HG02610 (cell line): Measurements from ENCODE around the gene DMD.

Experiments used
- ATAC-seq: cut with Tn5 transposase; IDR thresholded peaks from one replicate; pipeline ENCODE4 v1.9.1; 2021; ENCODE audit warnings: mild to moderate bottlenecking, moderate library complexity; ENCODE audit not compliant: unreplicated experiment

DMD gene

GRCh38 chrX:33045245-33045644, 166.1 kb downstream of the DMD start:
- no peak for ATAC-seq

- ATAC-seq, result no peak
Measured at GRCh38 chrX:33041141-33041540, 170.2 kb downstream of the DMD start.

GRCh38 chrX:33032700-33033099, 178.6 kb downstream of the DMD start:
- ATAC-seq, result no peak

DNA sequence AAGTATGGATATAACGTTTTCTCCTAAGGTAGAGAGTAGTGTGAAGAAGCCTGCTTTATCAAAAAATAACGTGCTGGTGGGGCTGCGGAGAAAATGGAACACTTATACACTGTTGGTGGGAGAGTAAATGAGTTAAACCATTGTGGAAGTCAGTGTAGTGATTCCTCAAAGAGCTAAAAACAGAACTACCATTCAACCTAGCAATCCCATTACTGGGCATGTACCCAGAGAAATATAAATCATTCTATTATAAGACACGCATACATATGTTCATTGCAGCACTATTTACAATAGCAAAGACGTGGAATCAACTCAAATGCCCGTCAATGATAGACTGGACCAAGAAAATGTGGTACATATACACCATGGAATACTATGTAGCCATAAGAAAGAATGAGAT, 196.4 kb downstream of the DMD start:
- ATAC-seq, result no peak

GRCh38 chrX:33014086-33014485, 197.3 kb downstream of the DMD start:
- ATAC-seq, result no peak

DNA sequence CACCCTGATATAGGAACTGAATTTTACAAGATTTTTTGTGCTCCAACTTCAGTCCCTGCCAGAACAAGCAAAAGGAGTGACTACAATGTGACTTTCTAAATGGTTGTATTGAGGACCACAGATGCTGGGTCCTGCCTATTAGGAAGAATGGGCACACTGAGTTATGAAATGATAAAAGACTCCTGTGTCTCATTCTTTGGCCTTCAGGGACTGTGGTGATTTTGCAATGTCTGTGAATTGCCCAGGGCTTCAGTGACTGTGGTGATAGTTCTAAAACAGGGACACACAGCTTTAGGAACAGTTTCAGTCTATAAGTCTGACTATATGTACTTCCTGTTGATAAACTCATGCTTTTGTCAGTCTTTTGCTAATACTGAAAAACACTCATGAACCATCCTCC, 210.2 kb downstream of the DMD start:
- ATAC-seq, result no peak

DNA sequence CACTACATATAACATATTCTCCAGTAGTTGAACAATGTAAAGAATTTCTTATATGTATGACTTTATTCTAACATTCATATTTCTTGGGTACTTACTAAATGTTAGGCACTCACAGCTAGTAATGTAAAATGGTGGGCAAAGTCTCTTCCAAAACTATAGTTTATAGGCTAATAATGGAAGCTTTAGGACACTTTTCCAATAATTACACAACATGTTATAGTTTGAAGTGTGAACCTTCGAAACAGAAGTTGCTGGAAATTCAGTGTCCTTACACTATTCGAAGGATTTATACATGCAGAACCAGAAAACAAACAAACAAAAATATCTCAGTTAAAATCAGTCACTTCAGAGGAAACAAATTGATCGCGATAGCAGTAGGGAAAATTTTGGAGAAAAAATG, 212.6 kb downstream of the DMD start:
- no peak for ATAC-seq

- no peak for ATAC-seq
Measured at GRCh38 chrX:32995427-32995826, 215.9 kb downstream of the DMD start.

- no peak for ATAC-seq
Measured at GRCh38 chrX:32987142-32987541, 224.2 kb downstream of the DMD start.

GRCh38 chrX:32985544-32985943, 225.8 kb downstream of the DMD start:
- ATAC-seq, result no peak

GRCh38 chrX:32966821-32967355, 244.5 kb downstream of the DMD start:
- ATAC-seq, result no peak

- no peak for ATAC-seq
Measured at GRCh38 chrX:32954125-32954524, 257.2 kb downstream of the DMD start.

DNA sequence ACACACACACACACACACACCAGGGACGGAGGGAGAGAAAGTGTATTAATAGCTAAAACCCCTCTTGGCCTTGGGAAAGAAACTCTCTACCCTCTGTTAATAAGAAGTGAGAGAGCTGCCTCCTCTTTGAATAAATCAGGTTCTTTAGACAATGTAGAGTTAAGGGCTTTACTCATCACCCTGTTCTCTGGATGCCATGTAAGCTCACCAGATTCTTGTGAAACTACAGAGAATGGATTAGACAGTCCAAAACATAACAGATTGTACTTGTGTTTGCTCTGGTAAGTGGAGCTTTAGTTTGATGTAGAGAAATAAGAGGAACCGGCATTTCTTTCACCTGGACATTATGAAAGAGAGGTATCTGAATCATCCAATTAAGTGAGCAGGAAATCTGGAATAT, 263.2 kb downstream of the DMD start:
- ATAC-seq, result no peak

DNA sequence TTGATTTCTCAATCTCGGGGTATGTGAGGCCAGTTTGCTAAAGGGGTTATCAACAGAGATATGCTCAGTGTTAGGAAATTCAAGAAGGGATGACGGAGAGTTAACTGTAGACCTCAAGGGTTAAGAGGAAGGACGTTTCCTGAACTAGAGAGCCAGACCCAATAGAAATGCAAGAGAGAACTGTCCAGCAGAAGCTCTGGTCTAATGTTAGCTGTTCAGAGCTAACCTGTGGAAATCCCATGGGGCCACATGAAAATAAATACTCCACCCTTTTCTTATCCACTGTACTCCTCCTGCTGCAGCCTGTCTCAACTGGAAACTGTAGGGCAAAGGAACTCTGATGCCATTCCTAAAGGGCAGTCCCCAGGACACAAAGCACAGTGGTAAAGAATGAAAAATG, 274.3 kb downstream of the DMD start:
- no peak for ATAC-seq

GRCh38 chrX:32933548-32933947, 277.8 kb downstream of the DMD start:
- ATAC-seq, result no peak

GRCh38 chrX:32929040-32929439, 282.3 kb downstream of the DMD start:
- ATAC-seq, result no peak

DNA sequence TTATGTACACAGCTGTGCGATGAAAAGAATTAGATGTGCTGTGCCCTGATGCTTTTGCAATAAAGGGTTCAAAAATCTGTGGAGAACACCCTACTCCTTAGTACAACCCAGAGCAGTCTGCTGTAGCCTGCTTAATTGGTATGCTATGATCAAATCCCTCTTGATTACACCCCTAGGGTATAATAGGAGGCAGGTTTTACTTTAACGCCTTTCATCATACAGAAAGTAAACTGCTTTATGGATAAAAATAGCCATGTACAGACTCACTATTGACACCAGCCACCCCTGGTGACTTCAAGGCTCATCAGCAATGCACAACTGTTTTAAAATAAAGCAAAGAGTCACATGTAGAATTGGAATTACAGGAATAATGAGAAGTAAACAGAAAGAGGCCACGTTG, 315.3 kb downstream of the DMD start:
- no peak for ATAC-seq

GRCh38 chrX:32894679-32895078, 316.7 kb downstream of the DMD start:
- ATAC-seq, result no peak

- no peak for ATAC-seq
Measured at GRCh38 chrX:32893751-32894150, 317.6 kb downstream of the DMD start.

DNA sequence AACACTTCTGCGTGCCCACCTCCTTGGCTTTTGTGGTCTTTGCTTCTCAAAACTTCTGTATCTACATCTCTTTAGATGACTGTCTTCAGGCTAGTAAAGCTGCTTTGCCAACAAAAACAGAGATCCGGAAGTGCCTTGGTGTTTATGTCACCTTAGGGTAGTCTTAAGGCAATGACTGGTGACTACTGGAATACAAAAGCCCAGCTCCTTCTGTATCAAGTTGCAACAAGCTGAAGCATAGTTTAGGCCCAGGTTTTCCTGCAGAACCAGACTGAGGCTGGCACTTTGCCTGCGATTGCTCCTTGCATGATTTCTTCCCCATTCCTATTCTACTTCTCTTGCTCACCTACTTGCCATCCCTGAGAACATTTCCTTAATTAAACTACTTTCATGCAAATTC, 333.8 kb downstream of the DMD start:
- ATAC-seq, result no peak

DNA sequence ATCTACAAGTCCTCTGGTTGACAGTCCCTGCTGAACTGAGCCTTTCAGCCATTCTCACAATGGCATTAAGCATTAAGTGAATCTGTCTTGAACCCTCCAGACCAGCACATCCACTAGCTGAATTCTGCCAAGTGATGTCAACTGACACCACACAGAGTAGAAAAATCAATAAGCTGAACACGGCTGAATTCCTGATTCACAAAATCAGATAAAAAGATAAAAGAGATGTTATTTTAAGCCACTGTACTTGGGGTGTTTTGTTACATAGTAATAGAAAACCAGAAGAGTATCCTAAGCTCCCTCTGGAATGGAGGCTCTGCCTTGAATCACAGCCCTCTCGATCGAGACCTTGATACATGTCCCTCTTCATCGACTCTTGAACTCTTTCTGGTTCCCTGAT, 336.5 kb downstream of the DMD start:
- ATAC-seq, result no peak

DNA sequence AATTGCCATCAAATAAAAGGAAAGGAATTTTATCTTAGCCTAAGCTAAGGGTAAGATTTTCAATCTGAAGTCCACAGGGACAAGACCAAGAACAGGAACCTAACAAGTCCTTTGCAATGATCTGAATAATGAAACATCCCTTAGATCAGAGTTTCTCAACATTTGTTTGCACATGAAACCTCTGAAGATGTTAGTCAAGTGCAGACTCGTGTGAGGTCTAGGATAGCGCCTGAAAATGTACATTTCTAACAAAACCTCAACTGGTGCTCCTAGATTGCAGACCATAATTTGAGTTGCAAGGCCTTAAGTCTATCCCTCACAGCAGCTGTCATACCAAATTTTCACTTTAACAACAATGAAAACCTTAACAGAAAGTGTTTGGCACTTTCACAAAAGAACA, 337.6 kb downstream of the DMD start:
- no peak for ATAC-seq

DNA sequence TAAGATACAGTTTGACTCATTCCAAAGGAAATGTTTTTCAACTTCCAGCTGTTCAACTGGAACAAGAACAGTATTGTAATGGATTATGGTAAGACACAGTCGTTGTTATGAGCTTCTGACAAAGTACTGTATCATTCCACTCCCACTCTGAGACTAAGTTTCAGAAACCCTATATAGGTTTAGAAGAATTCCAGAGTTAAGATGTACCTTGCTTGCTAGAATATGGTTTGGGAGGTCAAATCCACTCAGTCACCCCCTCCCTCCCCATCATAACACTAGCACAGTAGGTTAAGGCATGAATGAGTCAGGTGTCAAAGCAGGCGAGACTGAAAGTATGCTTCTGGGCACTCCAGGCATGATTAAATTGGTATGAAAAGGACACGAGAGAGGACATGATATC, 339.7 kb downstream of the DMD start:
- no peak for ATAC-seq

DNA sequence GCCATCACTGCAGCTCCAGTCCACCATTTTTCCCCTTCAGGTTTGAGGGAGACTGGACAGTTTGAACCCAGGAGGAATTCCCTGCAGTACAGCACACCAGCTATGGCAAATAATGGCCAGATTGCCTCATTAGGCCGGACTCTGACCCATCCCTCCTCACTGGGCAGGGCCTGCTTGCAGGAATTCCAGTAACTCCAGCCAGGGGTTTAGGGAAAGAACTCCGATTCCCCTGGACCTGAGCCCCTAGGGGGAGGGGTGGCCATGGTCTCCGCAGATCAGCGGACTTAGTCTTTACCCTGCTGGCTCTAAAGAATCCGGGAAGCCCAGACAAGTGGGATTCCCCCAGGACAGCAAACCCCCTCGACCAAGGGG, 342.8 kb downstream of the DMD start:
- ATAC-seq, result no peak
